Measurements from ENCODE around the gene RFX8.
"Not testable (repeated sequence)": the region's sequence is repeated elsewhere in the genome, so short reads cannot be mapped to it uniquely, and the experiment has no call there.

The RFX8 gene

DNA sequence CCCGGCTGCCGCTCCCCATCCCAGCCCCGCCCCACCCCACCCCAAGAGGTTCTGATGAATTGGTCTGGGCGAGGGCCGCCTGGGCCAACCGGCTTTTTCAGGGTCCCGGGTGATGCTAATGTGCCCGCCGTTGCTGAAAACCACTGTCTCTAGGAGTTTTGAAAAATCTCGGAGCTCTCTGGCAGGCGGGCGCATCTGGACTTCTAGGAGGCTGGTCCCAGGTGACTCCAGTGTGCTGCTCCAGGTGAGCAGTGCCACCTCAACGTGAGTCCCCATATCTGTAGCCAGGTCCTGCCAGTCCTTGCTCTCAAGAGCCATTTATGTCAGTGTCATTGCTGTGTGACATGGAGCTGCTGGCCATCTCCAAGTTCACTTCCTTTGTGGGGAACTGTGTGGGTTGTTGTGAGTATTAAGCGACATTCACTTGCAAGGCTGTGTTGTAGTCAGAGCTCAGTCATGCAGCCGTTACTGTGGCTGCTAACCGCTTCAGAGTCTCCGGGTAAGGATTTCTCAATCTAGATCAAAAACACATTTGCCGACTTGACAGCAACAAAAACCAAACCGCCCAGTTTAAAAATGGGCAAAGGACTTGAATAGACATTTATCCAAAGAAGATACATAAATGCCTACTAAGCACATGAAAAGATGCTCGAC is at the start of gene RFX8:
RFX8 (minus strand) TSS at position 382 of the 654 bp plus-strand sequence. CDS start 8,264 bp downstream, outside the sequence.
- DNase-seq, result peak; percentile 79

DNA sequence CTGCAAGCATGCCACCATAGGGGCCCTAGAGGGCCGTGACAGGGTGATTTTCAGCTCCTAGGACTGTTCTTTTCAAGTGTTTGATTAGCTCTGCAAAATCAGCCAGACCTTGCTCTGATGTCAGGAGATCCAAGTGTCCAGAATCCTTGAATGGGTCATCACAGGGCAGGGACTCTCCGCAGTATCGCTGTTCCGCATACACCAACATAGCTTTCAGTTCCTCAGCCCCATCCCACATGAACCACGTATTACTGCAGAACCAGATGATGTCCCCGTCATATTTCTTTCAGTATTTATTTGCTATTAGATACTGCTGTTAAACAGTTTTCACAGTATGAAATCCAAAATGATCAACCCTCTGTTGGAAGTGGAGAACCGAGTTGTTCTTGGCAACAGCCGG is 46.6 kb upstream of the RFX8 start:
- DNase-seq, result no peak

GRCh38 chr2:101520246-101520645 is 45.3 kb upstream of the RFX8 start:
- no peak for DNase-seq

DNA sequence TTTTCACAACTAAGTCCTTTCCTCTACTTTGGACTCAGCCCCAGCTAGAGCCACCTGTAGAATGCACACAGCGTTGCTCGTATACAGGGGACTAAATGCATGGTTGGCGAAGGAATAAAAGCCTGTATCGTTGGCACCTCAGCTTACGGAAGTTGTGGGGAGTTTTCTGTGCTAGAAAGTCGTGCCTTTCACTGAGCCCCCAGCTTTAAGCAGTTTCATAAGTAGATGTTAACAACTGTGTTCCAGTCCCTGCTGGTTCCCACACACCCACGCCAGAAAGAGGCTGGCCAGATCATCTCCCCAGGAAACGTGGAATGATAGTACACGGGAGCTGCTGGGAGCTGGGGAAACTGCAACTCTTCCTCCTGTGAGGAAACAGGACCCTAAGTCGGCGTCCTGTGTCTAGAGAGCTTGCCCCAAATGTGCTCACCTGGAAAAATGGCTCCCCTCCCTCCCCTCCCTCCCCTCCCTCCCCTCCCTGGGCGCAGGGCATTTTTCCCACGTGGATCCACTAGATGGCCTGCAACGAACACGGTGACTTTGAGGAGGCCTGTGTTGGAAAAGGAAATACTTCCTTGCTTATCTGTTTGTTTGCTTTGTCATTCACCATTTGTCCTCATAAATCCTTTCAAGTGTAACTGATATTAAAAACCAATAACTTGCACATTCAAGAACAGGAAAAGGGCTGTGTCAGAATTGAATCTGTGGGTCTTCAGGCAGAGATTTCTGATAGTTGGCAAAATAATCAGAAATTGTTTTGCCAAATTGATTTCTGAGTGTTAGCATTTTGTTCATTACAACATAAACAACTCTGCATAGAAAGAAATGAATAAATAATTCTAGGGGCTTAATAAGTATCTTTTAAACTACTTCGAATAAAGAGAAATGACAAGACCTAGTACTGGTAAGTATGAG is 43.9 kb upstream of the RFX8 start:
- no peak for DNase-seq

DNA sequence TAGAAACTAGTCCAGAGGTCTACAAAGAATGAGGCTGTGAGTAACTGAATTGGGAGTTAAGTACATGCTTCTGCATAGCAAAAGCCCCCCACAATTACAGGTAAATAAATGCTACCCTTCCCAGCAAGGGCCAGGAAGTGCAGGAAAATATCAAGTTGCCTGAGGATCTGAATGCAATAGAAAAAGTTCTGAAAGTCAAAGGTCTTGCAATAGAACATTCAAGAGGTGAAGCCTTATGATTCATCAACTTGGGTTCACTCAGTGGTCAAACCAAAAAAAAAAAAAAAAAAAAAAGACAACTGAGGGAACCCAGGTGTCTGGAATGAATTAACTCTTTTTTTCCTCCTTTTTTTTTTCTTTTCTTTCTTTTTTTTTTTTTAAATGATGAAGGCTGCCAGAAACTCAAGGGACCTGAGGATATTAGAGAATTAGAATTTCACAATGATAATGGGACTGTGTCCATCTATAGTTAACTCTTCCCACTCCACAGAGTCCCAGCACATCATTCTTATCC is 42.9 kb upstream of the RFX8 start:
- no peak for DNase-seq

DNA sequence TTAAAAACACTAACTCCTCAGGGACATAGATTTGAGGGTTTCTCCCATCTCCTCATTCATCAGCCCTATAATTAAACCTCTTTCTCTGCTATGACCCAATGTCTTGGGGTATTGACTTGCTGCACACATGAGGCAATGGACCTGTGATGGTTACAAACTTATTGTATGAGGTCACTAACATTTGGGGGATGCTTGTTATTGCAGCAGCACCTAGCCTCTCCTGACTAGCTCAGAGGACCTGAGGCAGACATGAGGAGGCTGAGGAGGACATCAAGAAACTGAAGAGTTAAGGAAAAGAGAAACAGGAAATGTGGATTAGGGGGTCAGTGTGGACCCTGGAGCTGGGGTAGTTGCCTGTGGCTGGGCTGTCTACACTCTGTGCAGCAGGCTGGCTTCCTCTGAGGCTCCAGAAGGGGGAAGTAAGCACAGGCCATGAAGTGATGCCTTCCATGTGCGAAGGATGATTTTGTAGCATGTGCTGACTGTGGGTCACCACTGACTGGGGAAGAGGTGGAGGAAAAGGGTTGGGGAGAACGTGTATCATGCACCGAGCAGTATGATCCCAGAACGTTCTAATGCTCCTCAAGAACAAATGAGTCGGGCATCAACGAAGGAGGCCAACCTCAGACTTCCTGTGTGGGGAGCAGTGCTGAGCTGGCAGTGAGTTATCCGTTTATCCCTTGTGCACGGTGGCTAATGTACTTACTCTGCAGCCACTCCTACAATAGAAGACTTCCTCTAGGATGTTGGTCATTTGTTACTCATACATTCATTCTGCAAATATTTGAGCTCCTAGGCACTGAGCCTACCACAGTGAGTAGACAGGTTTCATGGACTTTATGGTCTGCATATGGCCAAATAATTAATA is 42.1 kb upstream of the RFX8 start:
- no peak for DNase-seq

DNA sequence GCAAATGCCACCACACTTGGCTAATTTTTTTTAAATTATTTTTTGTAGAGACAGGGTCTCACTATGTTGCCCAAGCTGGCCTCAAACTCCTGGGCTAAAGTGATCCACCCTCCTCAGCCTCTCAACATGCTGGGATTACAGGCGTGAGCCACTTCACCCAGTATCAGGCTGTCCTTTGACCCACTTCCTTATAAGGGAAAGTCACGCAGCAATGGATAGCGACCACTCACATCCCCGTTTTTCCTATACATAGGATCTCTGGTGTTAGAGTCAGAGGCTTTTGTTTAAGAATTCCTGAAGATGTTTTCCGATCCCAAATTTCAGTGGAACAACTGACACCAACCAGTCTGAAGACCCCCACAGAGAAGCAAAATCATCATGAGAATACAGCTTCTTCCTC is 41.4 kb upstream of the RFX8 start:
- no peak for DNase-seq

DNA sequence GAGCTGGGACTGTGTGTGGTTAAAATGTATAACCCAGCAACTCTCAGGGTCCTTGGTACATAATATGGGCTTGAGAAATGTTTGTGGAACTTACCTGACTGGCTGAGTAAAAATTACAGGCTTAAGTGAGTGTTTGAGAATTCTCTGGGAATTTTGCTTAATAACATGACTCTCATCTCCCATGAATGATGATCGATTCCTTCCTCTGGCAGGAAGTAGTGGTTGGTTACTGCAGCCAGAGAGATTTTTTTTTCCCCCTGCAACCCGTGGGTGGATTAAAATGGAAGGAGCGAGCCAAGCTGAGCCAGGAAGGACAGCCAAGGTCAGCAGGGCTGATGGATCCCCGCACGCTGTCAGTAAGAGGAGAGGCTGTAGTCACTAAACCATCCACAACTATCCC is 40.6 kb upstream of the RFX8 start:
- no peak for DNase-seq

- DNase-seq, result no peak
Measured at GRCh38 chr2:101512993-101513392, 38.1 kb upstream of the RFX8 start.

DNA sequence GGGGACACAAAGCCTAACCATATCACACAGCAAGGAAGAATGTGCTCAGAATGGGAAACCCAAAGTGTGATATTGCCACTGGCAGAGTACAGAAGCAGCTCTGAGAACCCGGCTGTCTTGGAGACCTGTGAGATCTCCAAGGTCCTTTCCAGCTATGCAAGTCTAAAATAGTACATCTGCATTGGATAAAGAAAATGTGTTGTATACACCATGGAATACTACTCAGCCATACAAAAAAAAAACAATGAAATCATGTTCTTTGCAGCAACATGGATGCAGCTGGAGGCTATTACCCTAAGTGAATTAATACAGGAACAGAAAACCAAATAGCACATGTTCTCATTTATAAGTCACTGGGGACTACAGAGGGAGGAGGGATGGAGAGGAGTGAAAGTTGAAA is 36.5 kb upstream of the RFX8 start:
- DNase-seq, result no peak

DNA sequence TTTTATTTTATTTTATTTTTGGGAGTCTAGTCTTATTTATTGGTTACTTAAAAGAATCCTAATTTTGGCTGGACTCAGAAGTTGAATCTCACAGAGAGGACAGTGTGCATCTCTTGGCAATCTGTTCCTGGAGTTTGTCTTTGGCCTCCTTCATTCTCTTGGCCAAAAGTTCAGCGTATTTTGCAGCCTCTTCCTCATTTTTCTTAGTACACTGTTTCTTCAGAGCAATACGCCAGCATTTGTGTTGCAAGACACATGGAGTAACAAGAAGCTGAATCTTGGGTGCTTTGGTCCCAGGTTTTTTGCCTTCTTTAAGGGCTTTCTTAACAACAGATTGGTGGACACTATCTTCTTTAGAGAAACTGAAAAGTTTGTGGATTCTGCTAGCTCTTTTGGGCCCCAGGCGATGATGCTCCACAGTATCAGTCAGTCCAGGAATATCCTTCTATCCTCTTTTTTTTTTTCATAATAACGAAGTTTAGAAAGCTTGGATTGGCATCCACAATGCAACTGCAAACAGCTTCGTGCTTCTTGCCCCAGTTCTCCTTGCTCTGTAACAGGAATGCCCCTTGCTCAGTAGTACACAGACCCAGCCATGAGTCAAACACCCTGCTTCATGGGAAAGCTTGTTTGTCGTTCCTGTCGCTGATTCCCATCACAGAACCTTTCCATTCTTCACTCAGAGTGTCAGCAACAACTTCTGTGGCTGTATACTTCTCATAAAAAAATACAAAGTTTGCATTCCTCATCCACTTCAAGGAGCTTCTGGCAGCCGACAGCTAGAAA is 34.8 kb upstream of the RFX8 start:
- DNase-seq, result no peak

DNA sequence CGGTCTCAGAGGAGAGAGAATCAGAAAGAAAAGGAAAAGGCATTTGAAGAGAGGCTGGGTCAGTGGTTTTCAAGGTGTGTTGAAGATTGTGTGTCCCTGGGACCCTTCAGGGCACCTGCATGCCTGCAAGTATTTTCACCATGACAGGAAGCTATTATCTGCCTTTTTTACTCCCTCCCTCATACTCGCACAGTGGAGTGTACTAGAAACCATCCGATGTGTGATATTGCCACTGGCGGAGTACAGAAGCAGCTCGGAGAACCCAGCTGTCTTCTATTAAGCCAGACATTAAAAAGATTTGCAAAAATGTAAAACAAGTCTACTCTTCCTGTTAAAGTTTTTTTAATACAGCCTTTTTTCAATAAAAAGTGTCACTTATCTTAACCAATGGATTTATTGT is 33.7 kb upstream of the RFX8 start:
- no peak for DNase-seq

GRCh38 chr2:101505276-101505675 is 30.4 kb upstream of the RFX8 start:
- DNase-seq, result not testable (repeated sequence)

DNA sequence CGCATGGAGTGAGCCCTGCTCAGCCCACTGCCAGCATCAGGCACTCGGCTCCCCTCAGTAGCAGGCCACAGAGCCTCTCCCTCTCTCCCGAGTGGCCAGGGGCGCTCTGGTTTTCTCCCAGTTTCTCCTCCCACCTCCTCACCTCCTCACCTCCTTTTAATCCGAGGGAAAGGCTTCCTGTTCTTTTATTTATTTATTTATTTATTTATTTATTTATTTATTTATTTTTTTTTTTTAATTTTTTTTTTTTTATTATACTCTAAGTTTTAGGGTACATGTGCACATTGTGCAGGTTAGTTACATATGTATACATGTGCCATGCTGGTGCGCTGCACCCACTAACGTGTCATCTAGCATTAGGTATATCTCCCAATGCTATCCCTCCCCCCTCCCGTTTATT is 29.8 kb upstream of the RFX8 start:
- DNase-seq, result not testable (repeated sequence)

GRCh38 chr2:101502095-101502494 is 27.2 kb upstream of the RFX8 start:
- no peak for DNase-seq

DNA sequence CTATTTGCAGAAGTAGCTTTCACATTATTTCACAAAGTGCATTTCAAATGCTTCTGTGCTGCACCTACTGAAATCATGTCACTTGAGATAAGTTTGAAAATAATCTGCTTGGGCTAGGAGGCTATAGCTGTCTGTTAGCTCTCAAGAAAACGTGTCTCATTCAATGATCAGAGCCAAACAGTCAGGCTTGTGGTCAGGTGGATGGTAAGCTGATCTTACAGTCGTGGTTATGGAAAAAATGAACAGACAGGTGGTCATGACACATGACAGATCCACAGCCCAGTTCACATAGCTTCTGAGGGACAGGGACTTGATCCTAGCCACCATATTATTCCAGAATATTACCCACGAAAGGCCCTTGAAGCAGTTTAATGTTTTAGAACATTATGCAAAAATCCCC is 26.5 kb upstream of the RFX8 start:
- no peak for DNase-seq

- DNase-seq, result no peak
Measured at GRCh38 chr2:101500860-101501259, 25.9 kb upstream of the RFX8 start.

- no peak for DNase-seq
Measured at GRCh38 chr2:101500180-101500579, 25.3 kb upstream of the RFX8 start.

DNA sequence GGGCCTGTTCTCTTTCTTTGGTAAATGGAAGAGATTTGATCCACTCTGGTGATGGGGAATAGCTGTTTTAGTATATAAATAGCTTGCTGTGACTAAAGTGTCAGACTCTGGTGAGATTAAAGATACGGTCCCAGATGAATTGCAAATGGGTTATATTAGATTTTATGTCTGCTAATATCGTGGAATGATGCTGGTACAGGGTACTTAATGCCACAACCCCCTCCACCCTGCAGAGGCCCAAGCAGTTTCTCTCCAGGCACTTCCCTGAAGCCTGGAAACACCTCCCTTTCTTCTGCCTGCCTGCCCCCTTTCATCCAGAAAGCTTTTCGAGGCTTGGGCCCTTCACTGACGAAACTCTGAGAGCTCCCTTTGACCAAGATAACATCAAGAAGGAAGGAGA is 21.4 kb upstream of the RFX8 start:
- no peak for DNase-seq

DNA sequence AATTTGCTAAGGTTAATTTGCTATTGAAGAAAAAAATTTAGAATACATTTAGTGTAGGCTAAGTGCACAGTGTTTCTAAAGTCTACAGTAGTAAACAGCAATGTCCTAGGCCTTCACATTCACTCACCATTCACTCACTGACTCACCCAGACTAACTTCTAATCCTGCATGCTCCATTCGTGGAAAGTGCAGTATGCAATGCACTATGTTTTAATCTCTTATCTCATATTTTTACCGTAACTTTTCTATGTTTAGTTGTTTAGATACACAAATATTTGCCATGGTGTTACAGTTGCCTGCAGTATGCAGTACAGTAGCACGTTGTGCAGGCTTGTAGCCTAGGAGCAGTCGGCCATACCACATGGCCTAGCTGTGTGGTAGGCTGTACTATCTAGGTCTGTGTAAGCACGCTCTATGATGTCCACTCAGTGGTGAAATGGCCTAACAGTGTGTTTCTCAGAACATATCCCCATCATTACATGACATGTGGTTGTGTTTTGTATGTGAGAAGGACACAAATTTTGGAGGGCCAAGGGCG is 18.1 kb upstream of the RFX8 start:
- DNase-seq, result no peak

DNA sequence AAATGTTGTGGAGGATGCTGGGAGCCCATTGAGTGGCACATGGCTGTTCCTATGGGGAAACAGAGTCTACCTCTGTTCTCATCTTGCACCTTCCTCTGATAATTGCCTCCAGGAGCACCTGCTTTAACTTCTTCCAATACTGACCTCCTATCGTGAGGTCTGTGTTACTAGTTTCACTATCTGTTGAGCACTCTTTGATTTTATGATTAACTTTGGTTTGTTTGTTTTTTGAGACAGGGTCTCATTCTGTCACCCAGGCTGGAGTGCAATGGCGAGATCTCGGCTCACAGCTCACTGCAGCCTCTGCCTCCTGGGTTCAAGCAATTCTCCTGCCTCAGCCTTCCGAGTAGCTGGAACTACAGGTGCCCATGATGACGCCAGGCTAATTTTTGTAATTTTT is 12.1 kb upstream of the RFX8 start:
- no peak for DNase-seq

DNA sequence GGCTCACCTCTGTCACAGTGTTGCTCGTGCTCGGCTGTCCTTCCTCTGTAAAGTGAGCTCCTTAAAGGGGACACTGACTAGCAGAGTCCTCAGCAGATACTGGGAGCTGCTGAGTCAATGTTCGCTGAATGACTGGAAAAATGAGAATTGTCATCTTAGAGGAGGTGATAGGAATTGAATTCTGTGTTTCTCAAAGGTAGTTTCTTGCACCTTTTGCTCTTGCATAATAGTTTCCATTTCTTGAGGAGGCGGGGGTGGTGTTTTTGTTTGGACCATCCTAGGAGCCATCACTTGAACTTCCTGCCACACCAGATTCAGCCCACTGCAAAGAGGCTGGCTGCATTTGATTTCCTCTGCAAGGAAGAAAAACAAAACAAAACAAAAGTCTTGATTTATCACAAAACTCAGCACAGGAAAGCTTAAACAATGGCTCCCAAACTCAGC is 11.4 kb upstream of the RFX8 start:
- no peak for DNase-seq
